HAP-1 (cell line): ENCODE data around the gene TOX2.

Source experiments
- DNase-seq, 2 experiments: peaks; one replicate each; pipeline ENCODE4 v3.0.0-alpha.2; 2016 to 2020; ENCODE audit warnings: low spot score in 2 of 2
- H3K27me3 ChIP-seq: fragments of 250-450 bp; sonication (Bioruptor Pico); 2 replicates; pipeline ENCODE4 v1.5.1; 2020; ENCODE audit warnings: low read depth, mild to moderate bottlenecking, moderate library complexity
- H3K36me3 ChIP-seq: fragments of 250-450 bp; sonication (Bioruptor Pico); replicated peaks from 2 replicates; pipeline ENCODE4 v1.5.1; 2020; ENCODE audit warnings: mild to moderate bottlenecking
- H3K4me1 ChIP-seq: fragments of 250-450 bp; sonication (Bioruptor Pico); 2 replicates; pipeline ENCODE4 v1.5.1; 2020; ENCODE audit warnings: mild to moderate bottlenecking
- H3K4me3 ChIP-seq: fragments of 250-450 bp; sonication (Bioruptor Pico); 2 replicates; pipeline ENCODE4 v1.5.1; 2020; ENCODE audit warnings: mild to moderate bottlenecking, moderate library complexity
- H3K9me3 ChIP-seq: fragments of 250-450 bp; sonication (Bioruptor Pico); 2 replicates; pipeline ENCODE4 v1.5.1; 2020; ENCODE audit warnings: mild to moderate bottlenecking, moderate library complexity
- in situ Hi-C: fragments of 300-500 bp; cut with MboI; formaldehyde crosslinking; loops from 3 replicates; pipeline ENCODE4 v1.14.3; 2020; ENCODE audit warnings: low sequenced_read_pairs, inconsistent platforms, mixed read lengths

The TOX2 gene

DNA sequence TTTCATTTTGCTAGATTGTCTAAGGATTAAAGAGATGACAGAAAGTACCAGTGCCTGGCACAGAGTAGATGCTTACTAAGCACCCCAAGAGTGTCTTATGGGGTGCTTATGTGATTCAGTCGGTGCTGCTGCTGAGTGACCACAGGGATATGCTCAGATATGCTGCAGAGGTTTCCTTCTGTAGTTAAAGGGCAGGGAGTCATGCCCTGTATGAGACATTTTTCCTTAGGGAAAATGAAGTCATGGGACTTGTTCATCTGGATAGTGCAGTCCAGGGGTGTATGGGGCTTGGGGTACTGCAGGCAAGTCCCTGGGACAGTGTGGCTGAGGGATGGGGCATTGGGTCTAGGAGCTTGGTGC is 25.1 kb downstream of the TOX2 start:
- in situ Hi-C loops = no loop called here
- H3K9me3 ChIP-seq = no peaks in the 10 kb centered on the region
- no peak overlapping the region for H3K4me3 ChIP-seq
- no peaks in the 10 kb centered on the region for H3K4me1 ChIP-seq
- H3K27me3 ChIP-seq = no peaks in the 10 kb centered on the region
- H3K36me3 ChIP-seq = no peaks in the 10 kb centered on the region
- no peak for DNase-seq

DNA sequence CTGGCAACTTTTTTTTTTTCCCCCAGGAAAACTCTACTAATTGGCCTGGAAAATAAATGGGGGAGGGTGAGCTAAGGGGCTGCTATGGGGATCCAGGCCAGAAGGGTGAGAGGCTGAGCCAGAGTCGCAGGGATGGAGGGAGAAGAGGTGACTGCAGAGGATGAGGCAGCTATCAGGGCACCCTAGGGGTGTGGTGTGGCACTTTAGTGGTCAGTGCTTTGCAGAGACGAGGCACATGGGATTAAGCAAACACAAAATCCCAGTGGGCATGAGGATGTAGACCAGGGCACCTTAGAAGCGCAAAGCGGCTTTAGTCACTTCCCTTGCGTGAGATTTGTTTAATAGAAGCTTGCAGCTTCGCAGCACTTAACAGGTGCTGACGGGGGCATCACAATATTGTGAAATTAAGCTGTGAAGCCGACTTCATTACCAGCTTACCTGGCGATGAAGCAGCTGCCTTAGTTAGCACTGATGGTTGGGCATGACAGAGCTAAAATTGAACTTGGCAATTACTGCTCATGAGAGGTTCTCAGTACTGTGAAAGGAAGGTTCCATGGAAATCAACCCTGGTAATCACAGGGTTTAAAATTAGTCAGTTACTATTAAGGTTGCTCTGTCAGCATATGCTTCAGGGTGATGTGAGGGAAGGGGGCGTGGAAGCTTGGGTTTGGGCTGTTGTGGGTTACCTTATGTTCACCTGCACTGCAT is 26.0 kb downstream of the TOX2 start:
- no peaks in the 10 kb centered on the region for H3K9me3 ChIP-seq
- no peaks in the 10 kb centered on the region for H3K36me3 ChIP-seq
- in situ Hi-C loops = no loop called here
- no peak overlapping the region for H3K4me3 ChIP-seq
- H3K4me1 ChIP-seq = no peaks in the 10 kb centered on the region
- H3K27me3 ChIP-seq = no peaks in the 10 kb centered on the region
- DNase-seq = no peak

DNA sequence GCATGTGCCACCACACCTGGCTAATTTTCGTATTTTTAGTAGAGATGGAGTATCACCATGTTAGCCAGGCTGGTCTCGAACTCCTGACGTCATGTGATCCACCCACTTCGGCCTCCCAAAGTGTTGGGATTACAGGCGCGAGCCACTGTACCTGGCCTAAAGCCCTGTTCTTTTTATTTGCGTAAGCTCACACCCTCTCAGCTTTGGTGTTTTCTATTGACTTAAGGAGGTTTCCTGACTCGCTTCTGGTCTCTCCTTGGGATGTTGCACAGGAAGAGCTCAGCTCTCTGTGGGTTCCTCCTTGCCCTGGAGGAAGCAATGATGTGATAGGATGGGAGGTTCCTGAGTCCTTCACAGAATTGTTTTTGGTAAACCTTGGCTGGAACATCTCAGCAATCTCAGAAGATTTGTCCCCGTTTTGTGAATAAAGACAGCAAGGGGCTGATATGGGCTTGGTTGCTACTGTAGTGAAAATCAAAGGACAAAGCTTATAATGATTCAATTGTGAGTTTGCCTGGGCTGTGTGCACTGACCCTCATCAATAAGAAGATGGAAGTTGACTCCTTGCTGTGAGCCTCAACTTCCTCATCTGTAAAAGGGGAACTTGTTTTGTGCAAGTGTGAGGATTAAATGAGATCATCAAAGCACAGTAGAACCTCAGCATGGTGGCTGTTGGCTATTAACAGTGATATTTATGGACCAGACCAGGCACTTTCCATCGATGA is 27.0 kb downstream of the TOX2 start:
- Histone ChIP-seq H3K27me3 (no peaks in the 10 kb centered on the region), H3K4me1 (no peaks in the 10 kb centered on the region), H3K9me3 (no peaks in the 10 kb centered on the region), H3K36me3 (no peaks in the 10 kb centered on the region), H3K4me3 (no peak overlapping the region)
- no peak for DNase-seq
- in situ Hi-C loops = no loop called here

DNA sequence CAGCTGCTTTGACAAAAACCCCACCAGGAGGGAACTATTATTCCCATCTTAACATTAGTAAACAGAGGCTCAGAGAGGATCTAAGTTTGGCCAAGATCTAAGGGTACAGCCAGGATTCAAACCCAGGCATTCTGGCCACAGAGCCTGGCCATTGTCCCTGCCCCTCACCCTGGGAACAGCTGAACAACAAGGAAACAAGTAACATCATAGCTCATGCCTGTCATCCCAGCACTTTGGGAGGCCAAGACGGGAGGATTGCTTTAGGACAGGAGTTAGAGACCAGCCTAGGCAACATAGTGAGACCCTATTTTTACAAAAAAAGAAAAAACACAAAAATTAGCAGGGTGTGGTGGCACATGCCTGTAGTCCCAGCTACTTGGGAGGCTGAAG is 27.5 kb downstream of the TOX2 start:
- Histone ChIP-seq H3K4me1 (no peaks in the 10 kb centered on the region), H3K9me3 (no peaks in the 10 kb centered on the region)

DNA sequence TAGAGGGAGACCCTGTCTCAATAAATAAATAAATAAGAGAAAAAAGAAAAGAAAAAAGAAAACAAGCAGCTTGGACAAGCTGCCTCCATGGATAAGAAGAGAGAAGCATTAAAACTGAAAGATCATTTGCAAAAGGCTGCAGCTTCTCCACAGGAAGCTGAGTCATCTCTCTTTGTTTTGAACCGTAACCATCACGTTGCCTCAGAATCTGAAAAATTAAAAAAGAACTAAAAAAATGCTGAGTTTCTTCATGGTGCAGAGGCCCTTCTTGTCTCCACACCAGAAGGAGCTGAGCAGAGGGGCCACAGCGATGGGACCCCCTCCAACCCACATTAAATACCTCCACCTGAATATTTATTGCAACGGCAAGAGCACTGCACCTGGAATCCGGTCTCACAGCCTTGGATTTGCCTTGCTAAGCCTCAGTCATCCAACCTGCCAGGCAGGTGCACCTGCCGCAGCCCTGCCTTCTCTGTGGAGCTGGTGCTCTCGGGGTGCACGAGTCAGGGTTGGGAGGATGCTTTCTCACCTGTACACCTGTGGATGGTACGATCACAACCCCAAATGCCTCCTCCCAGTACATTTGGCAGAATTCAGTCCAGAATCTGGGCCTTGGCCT is 28.1 kb downstream of the TOX2 start:
- Histone ChIP-seq H3K4me3 (no peak overlapping the region), H3K36me3 (no peaks in the 10 kb centered on the region), H3K9me3 (no peaks in the 10 kb centered on the region), H3K27me3 (no peaks in the 10 kb centered on the region), H3K4me1 (no peaks in the 10 kb centered on the region)
- in situ Hi-C loops = no loop called here
- no peak for DNase-seq

More for the DNA sequence above, 27.5 kb downstream of the TOX2 start:
- no peak overlapping the region for H3K4me3 ChIP-seq
- no peak for DNase-seq
- no peaks in the 10 kb centered on the region for H3K36me3 ChIP-seq
- in situ Hi-C loops = no loop called here
- H3K27me3 ChIP-seq = no peaks in the 10 kb centered on the region

DNA sequence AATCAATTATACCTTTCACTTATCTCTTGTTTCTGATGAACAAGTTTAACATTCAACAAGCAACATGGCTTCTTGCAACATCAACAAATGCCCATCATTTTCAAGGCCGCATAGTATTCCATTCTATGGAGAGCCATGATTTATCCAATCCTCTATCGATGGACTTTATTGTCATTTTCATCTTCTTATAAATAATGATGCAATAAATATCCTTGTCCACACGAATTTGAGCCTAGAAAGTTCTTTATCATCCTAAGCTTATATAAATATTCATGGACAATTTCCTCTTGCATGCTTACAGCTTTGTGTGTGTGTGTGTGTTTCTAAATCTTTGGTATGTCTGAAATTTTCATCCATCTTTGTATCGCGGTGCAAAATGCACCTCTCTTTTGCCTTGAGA is 29.1 kb downstream of the TOX2 start:
- in situ Hi-C loops = no loop called here
- Histone ChIP-seq H3K27me3 (no peaks in the 10 kb centered on the region), H3K36me3 (no peaks in the 10 kb centered on the region), H3K9me3 (no peaks in the 10 kb centered on the region), H3K4me1 (no peaks in the 10 kb centered on the region), H3K4me3 (no peak overlapping the region)
- DNase-seq = no peak

DNA sequence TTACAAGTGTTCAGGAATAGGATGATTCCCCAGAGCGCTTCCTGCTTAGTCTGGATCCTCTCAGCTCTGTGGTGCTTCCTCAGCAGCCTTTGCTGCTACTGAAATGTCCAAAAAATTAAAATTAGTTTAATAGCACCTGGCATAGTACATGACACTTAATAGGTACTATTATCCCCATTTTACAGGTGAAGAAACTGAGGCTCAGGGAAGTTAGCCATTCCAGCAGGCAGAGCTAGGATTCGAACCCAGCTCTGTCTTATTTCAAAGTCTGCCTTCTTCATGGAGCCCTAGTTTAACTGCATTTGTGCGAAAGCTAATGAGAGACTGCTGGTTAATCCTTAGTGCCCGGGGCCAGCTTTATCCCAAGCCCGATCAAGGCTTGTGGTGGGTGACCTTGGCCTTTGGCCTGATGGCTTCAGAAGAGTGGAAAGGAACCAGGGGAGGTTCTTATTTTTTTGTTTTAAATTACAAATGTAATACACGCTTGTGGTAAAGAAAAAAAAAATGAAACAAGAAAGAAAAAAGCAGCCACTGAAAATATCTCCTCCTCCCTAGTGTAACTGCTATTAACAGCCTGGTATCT is 30.1 kb downstream of the TOX2 start:
- no peaks in the 10 kb centered on the region for H3K27me3 ChIP-seq
- H3K36me3 ChIP-seq = no peaks in the 10 kb centered on the region
- H3K9me3 ChIP-seq = no peaks in the 10 kb centered on the region
- DNase-seq = no peak
- no peak overlapping the region for H3K4me3 ChIP-seq
- H3K4me1 ChIP-seq = no peaks in the 10 kb centered on the region
- in situ Hi-C loops = no loop called here

DNA sequence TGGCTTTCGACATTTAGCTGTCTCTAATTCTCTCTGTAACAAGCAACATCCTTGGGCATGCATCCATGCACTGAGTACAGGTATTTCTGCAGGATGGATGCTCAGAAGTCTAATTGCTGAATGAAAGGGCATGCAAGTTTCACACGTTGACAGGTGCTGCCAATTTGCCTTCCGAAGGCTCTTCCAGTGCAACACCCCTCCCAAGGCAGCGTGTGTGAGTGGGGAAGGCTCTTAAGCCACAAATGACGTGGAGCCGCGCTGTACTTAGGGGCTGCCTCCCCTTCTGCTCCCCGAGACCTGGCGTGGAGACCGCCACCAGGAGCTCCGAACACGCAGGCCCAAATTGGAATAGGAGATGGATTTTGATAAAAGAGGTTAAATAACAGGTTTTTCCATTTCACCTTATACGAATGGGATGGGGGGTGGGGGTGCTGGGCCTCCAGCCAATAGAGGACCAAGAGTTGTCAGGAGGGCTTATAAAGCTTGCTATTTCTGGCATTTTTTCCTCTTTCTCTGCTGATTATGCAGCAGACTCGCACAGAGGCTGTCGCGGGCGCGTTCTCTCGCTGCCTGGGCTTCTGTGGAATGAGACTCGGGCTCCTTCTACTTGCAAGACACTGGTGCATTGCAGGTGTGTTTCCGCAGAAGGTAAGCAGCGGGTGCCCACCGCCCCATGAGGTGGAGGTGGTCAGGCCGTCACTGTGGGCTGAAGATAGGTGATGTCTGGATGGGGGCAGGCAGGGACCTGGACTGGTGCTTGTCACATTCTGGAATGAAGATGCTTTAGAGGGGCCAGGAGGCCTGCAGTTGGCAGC is 30.9 kb downstream of the TOX2 start:
- no peaks in the 10 kb centered on the region for H3K27me3 ChIP-seq
- in situ Hi-C loops = no loop called here
- no peak for DNase-seq
- no peaks in the 10 kb centered on the region for H3K4me1 ChIP-seq
- H3K4me3 ChIP-seq = no peak overlapping the region
- no peaks in the 10 kb centered on the region for H3K9me3 ChIP-seq
- no peaks in the 10 kb centered on the region for H3K36me3 ChIP-seq

DNA sequence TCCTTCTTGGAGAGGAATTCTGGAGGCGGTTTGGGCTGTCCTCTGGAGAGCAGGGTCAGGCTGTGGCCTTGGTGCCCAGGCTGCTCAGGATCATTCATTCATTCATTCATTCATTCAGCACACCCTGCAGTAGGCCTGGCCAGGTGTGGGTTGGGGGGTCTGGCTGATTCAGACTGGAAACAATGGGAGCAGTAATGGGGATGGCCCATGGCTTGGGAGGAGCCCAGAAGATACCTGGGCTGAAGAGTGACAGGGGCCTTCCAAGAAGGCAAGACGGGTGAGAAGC is 31.5 kb downstream of the TOX2 start:
- H3K4me3 ChIP-seq = no peak overlapping the region
- in situ Hi-C loops = no loop called here
- H3K36me3 ChIP-seq = no peaks in the 10 kb centered on the region
- H3K27me3 ChIP-seq = no peaks in the 10 kb centered on the region
- H3K9me3 ChIP-seq = no peaks in the 10 kb centered on the region
- DNase-seq = no peak
- H3K4me1 ChIP-seq = no peaks in the 10 kb centered on the region

DNA sequence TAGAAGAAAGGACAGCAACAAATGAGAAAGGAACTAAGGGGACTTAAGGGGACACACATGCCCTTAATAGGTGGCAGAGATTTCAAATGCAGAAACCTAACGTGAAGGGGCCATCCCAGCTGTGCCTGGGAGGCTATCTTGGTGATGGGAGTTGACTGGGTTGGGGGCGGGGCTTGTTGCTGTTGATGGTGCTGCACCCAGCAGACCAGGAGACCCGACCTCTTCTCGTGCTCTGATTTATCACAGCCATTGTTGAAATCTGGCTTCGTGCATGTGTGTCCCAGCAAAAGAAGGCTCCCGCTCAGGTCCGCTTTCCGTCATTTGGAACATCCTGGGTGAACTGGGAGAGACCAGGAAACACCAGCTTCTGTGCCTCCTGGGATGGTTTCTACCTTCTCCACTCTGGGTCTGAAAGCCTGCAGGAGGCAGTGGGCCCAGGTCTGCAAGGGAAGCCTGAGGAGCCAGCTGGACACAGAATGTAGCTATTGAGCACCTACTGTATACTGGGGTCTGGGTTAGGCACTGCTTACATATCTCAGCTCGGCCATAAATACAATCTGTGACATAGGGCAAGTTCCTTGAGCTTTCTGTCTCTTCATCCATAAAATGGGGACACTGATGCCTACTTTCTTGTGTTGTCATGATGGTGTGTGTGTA is 32.1 kb downstream of the TOX2 start:
- DNase-seq = no peak
- no peaks in the 10 kb centered on the region for H3K9me3 ChIP-seq
- in situ Hi-C loops = no loop called here
- H3K4me1 ChIP-seq = no peaks in the 10 kb centered on the region
- no peak overlapping the region for H3K4me3 ChIP-seq
- no peaks in the 10 kb centered on the region for H3K36me3 ChIP-seq
- H3K27me3 ChIP-seq = no peaks in the 10 kb centered on the region

DNA sequence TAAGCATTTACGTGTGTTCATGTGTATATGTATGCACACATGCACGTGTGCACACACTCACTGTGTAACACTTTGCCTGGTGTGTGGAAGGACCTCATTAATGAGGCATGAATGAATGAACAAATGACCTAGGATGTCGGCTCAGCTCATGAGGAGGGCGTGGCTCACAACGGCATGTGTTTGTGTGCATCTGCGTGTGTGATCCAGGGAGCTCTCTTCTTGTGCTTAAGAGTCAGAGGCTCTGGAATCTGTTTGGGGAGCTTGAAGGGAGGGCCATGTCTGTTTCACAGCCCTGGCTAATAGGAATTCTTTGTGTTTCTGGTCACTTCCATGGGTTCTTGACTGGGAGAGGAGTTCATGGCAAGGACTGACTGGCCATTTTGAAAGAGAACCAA is 32.7 kb downstream of the TOX2 start:
- DNase-seq = no peak
- Histone ChIP-seq H3K4me3 (no peak overlapping the region), H3K4me1 (no peaks in the 10 kb centered on the region), H3K9me3 (no peaks in the 10 kb centered on the region), H3K36me3 (no peaks in the 10 kb centered on the region), H3K27me3 (no peaks in the 10 kb centered on the region)
- in situ Hi-C loops = no loop called here

DNA sequence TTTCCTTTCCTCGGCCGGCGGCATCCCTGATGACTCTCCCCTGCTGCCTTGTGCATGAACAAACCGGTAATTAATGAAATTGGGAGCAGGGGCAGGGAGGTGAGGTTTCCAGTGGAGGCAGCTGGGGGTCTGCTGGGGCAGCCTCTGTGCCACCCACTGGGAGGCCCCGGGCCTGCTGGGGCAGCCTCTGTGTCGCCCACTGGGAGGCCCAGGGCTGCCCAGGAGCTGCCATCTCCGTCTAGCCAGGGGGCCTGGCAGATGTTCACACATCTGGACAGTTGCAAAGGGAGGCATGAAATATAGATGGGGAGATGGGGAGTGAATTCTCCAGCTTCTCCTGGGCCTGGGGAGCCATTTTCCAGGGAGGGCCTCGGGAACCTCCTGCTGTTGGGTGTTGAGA is 33.8 kb downstream of the TOX2 start:
- Histone ChIP-seq H3K9me3 (no peaks in the 10 kb centered on the region), H3K4me3 (no peak overlapping the region), H3K36me3 (no peaks in the 10 kb centered on the region), H3K27me3 (no peaks in the 10 kb centered on the region), H3K4me1 (no peaks in the 10 kb centered on the region)
- DNase-seq = no peak
- in situ Hi-C loops = no loop called here

DNA sequence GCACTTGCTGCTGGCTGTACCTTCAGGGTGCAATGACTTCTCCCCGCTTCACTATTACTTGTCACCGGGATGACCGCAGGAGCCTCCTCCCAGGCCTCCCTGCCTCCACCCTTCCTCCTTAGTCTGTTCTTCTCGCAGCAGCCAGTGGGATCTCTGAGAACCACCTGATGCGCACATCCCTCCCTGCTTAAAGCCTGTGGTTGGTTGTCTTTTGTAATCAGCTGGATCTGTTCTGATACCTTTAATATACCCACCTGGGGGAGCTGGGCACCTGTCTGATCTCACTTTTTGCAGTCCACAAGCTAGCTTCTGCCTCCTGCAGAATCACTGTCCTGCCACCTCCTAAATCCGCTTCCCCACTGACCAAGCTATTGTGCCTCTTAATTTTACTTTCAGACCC is 34.6 kb downstream of the TOX2 start:
- Histone ChIP-seq H3K9me3 (no peaks in the 10 kb centered on the region), H3K4me1 (no peaks in the 10 kb centered on the region), H3K36me3 (no peaks in the 10 kb centered on the region), H3K27me3 (no peaks in the 10 kb centered on the region), H3K4me3 (no peak overlapping the region)
- in situ Hi-C loops = no loop called here
- DNase-seq = no peak
